H1 (cell line): ENCODE measurements around the gene GNAQ. TPM values are rescaled to one million over a fixed set of nuclear protein-coding genes. Genes with fewer than 3 reads are reported as not detected.

Experiments
- CTCF ChIA-PET: fragments of 300-600 bp; sonication (Branson Sonifier 250); formaldehyde crosslinking; loops from one replicate; lab custom pipeline; 2021; ENCODE audit not compliant: partially characterized antibody; lab: Charles Lee
- POLR2A ChIA-PET: fragments of 300-600 bp; sonication (Branson Sonifier 250); formaldehyde crosslinking; loops from one replicate; lab custom pipeline; 2021; ENCODE audit warnings: inconsistent platforms; ENCODE audit not compliant: partially characterized antibody; lab: Charles Lee
- DNase-seq, 2 experiments: peaks; one replicate each; pipeline versions ENCODE4 v3.0.0 to v3.0.0-alpha.2; 2010 to 2022; ENCODE audit warnings: low spot score in 2 of 2, low read depth in 1 of 2, mixed read lengths in 1 of 2
- FAIRE-seq: peaks from 2 replicates; lab custom pipeline; 2011; peaks lifted over from hg19 to GRCh38; lab: Jason Lieb, UNC
- H2AFZ ChIP-seq: 2 replicates; pipeline ENCODE4 v1.8.1; 2012; ENCODE audit warnings: low read length, inconsistent platforms
- H2AK5ac ChIP-seq: 2 replicates; pipeline ENCODE4 v1.6.1; 2013; ENCODE audit warnings: low read depth, low read length
- H2BK120ac ChIP-seq: replicated peaks from 2 replicates; pipeline ENCODE3; 2013; ENCODE audit warnings: low read depth, low read length, inconsistent platforms
- H2BK12ac ChIP-seq: 2 replicates; pipeline ENCODE4 v1.6.1; 2013; ENCODE audit warnings: low read depth, low read length
- H2BK15ac ChIP-seq: 2 replicates; pipeline ENCODE4 v1.6.1; 2013; ENCODE audit warnings: low read length
- H2BK20ac ChIP-seq: 2 replicates; pipeline ENCODE4 v1.6.1; 2013; ENCODE audit warnings: low read length
- H2BK5ac ChIP-seq: 2 replicates; pipeline ENCODE4 v1.6.1; 2013; ENCODE audit warnings: low read depth, low read length
- H3K14ac ChIP-seq: 2 replicates; pipeline ENCODE4 v1.6.1; 2013; ENCODE audit warnings: inconsistent platforms; ENCODE audit not compliant: insufficient read length
- H3K18ac ChIP-seq: 2 replicates; pipeline ENCODE4 v1.6.1; 2013; ENCODE audit warnings: low read length; ENCODE audit errors: extremely low read depth
- H3K23ac ChIP-seq: 2 replicates; pipeline ENCODE4 v1.6.1; 2013; ENCODE audit warnings: inconsistent platforms; ENCODE audit not compliant: insufficient read length
- H3K23me2 ChIP-seq: 2 replicates; pipeline ENCODE4 v1.6.1; 2013; ENCODE audit warnings: low read depth, low read length
- H3K27ac ChIP-seq: 2 replicates; pipeline ENCODE4 v1.6.1; 2011; ENCODE audit warnings: low read depth, low read length, inconsistent platforms
- H3K27me3 ChIP-seq, 4 experiments: replicated peaks in 1 of 4; 1 replicate in 1 of 4; 2 replicates in 3 of 4; pipeline versions ENCODE4 v1.6.1 to v1.8.1; 2011 to 2013; ENCODE audit warnings: low read length in 3 of 4, mild to moderate bottlenecking in 3 of 4, inconsistent platforms in 2 of 4, mixed read lengths in 2 of 4, moderate library complexity in 1 of 4; ENCODE audit not compliant: control insufficient read depth in 3 of 4, insufficient read depth in 3 of 4; ENCODE audit errors: extremely low read depth in 1 of 4
- H3K36me3 ChIP-seq, 4 experiments: 2 replicates each; pipeline versions ENCODE4 v1.6.1 to v1.8.1; 2011 to 2013; ENCODE audit warnings: mild to moderate bottlenecking in 4 of 4, low read length in 3 of 4, moderate library complexity in 2 of 4, control low read depth in 1 of 4, inconsistent platforms in 1 of 4; ENCODE audit not compliant: insufficient read depth in 4 of 4, control insufficient read depth in 2 of 4
- H3K4ac ChIP-seq: replicated peaks from 2 replicates; pipeline ENCODE3; 2013; ENCODE audit warnings: low read length, low read depth, mixed read lengths, inconsistent platforms; ENCODE audit not compliant: insufficient read length
- H3K4me1 ChIP-seq, 4 experiments: replicated peaks in 1 of 4; 1 replicate in 1 of 4; 2 replicates in 3 of 4; pipeline versions ENCODE4 v1.6.1 to v1.8.1; 2011 to 2013; ENCODE audit warnings: low read length in 3 of 4, inconsistent platforms in 2 of 4, mixed read lengths in 1 of 4; ENCODE audit not compliant: insufficient read depth in 4 of 4, control insufficient read depth in 3 of 4
- H3K4me2 ChIP-seq, 2 experiments: 2 replicates each; pipeline versions ENCODE4 v1.6.1 to v1.8.1; 2011 to 2013; ENCODE audit warnings: low read depth in 2 of 2, low read length in 2 of 2, control low read depth in 1 of 2, inconsistent platforms in 1 of 2, mild to moderate bottlenecking in 1 of 2; ENCODE audit not compliant: insufficient read depth in 1 of 2
- H3K4me3 ChIP-seq, 4 experiments: fragments of 200-600, 300-600 bp in 1 of 4; sonication (generic), shearing (Covaris generic), sonication (Bioruptor Twin) in 1 of 4; 2 replicates each; pipeline versions ENCODE4 v1.5.1 to v1.8.1; 2011 to 2016; ENCODE audit warnings: low read length in 4 of 4, low read depth in 3 of 4, control low read depth in 2 of 4, inconsistent platforms in 2 of 4, mild to moderate bottlenecking in 2 of 4, mixed read lengths in 1 of 4, moderate library complexity in 1 of 4; ENCODE audit not compliant: insufficient read depth in 2 of 4; ENCODE audit errors: extremely low read depth in 1 of 4
- H3K56ac ChIP-seq: replicated peaks from 2 replicates; pipeline ENCODE3; 2013; ENCODE audit warnings: low read depth, mild to moderate bottlenecking, mixed read lengths, low read length, inconsistent platforms; ENCODE audit not compliant: insufficient read length
- H3K79me1 ChIP-seq: 2 replicates; pipeline ENCODE4 v1.6.1; 2013; ENCODE audit warnings: low read depth, low read length, control low read depth
- H3K79me2 ChIP-seq, 2 experiments: 2 replicates each; pipeline versions ENCODE4 v1.6.1 to v1.8.1; 2012 to 2013; ENCODE audit warnings: low read length in 2 of 2, mild to moderate bottlenecking in 2 of 2, inconsistent platforms in 1 of 2; ENCODE audit not compliant: insufficient read depth in 2 of 2, control insufficient read depth in 1 of 2
- H3K9ac ChIP-seq, 4 experiments: replicated peaks in 1 of 4; 1 replicate in 1 of 4; 2 replicates in 3 of 4; pipeline versions ENCODE4 v1.6.1 to v1.8.1; 2011 to 2013; ENCODE audit warnings: low read depth in 3 of 4, low read length in 3 of 4, control low read depth in 2 of 4, mild to moderate bottlenecking in 2 of 4, moderate library complexity in 2 of 4, inconsistent platforms in 1 of 4; ENCODE audit errors: extremely low read depth in 1 of 4
- H3K9me3 ChIP-seq, 2 experiments: 2 replicates each; pipeline versions ENCODE4 v1.6.1 to v1.8.1; 2012 to 2013; ENCODE audit warnings: mild to moderate bottlenecking in 2 of 2, moderate library complexity in 2 of 2, control low read depth in 1 of 2, inconsistent platforms in 1 of 2, low read depth in 1 of 2, low read length in 1 of 2, mixed read lengths in 1 of 2; ENCODE audit not compliant: insufficient read depth in 2 of 2
- H4K20me1 ChIP-seq, 2 experiments: replicated peaks in 1 of 2; 2 replicates each; pipeline versions ENCODE3 to v1.8.1; 2011 to 2013; ENCODE audit warnings: inconsistent platforms in 2 of 2, low read length in 2 of 2, mild to moderate bottlenecking in 1 of 2; ENCODE audit not compliant: insufficient read depth in 2 of 2, control insufficient read depth in 1 of 2
- H4K5ac ChIP-seq: 2 replicates; pipeline ENCODE4 v1.6.1; 2013; ENCODE audit warnings: low read length, low read depth, mixed read lengths, inconsistent platforms; ENCODE audit not compliant: insufficient read length
- H4K8ac ChIP-seq: 2 replicates; pipeline ENCODE4 v1.8.0; 2013; ENCODE audit warnings: mild to moderate bottlenecking, moderate library complexity, low read length, inconsistent platforms; ENCODE audit not compliant: insufficient read depth; ENCODE audit errors: extremely low read depth
- H4K91ac ChIP-seq: replicated peaks from 2 replicates; pipeline ENCODE3; 2013; ENCODE audit warnings: low read length, mixed read lengths, inconsistent platforms; ENCODE audit not compliant: insufficient read length
- ASH2L ChIP-seq: fragments of 200-600, 300-600 bp; sonication (generic); IDR thresholded peaks from one replicate; pipeline ENCODE4 v1.7.1; 2017; ENCODE audit warnings: low read length
- BACH1 ChIP-seq: IDR thresholded peaks from 2 replicates; pipeline ENCODE4 v1.6.1; 2012; ENCODE audit warnings: low read length, improper control_type of control experiment
- BCL11A ChIP-seq, 2 experiments: IDR thresholded peaks; one replicate each; pipeline ENCODE4 v1.6.1; 2011; ENCODE audit warnings: low read depth in 2 of 2, low read length in 2 of 2, mild to moderate bottlenecking in 2 of 2
- KDM5A ChIP-seq: fragments of 200-600 bp; IDR thresholded peaks from 2 replicates; pipeline ENCODE4 v1.7.1; 2012; ENCODE audit warnings: mild to moderate bottlenecking, low read length, inconsistent platforms, mixed read lengths
- NRF1 ChIP-seq: IDR thresholded peaks from 2 replicates; pipeline ENCODE4 v1.6.1; 2011; ENCODE audit warnings: mild to moderate bottlenecking, low read depth, low read length, improper control_type of control experiment
- RBBP5 ChIP-seq: IDR thresholded peaks from 2 replicates; pipeline ENCODE4 v1.7.1; 2012; ENCODE audit warnings: low read depth, mild to moderate bottlenecking, inconsistent platforms, low read length, moderate library complexity, borderline replicate concordance
- SIN3A ChIP-seq, 2 experiments: IDR thresholded peaks in 1 of 2; conservative IDR thresholded peaks in 1 of 2; 2 replicates each; pipeline ENCODE4 v1.6.1; 2011 to 2012; ENCODE audit warnings: low read length in 2 of 2, improper control_type of control experiment in 1 of 2, low read depth in 1 of 2, mild to moderate bottlenecking in 1 of 2
- YY1 ChIP-seq: IDR thresholded peaks from 2 replicates; pipeline ENCODE4 v1.6.1; 2011; ENCODE audit warnings: low read depth, mild to moderate bottlenecking, low read length
- ZNF274 ChIP-seq: IDR thresholded peaks from 2 replicates; pipeline ENCODE4 v1.7.0; 2012; ENCODE audit warnings: low read length, borderline replicate concordance; ENCODE audit errors: extremely low read depth
- WGBS, 2 experiments: shearing (Covaris generic) in 1 of 2; methylation state at CpG; one replicate each; pipeline versions ENCODE4 v1.1.6 to v1.1.7; 2013 to 2015; ENCODE audit warnings: low lambda C conversion rate in 2 of 2, mixed read lengths in 2 of 2, inconsistent platforms in 1 of 2, low coverage in 1 of 2, missing lambda C conversion rate in 1 of 2; ENCODE audit not compliant: insufficient replicate concordance in 2 of 2, insufficient coverage in 1 of 2, insufficient read length in 1 of 2; ENCODE audit errors: extremely low coverage in 1 of 2, missing lambda C conversion rate in 1 of 2; 5-methylcytosine and 5-hydroxymethylcytosine counted together
- polyA plus RNA-seq, 7 experiments: library from polyadenylated mRNA; depleted of rRNA in 3 of 7; stranded (reverse) in 5 of 7; unstranded in 2 of 7; fragments of >200 nt in 5 of 7; fragments of 200-250 nt in 2 of 7; gene quantifications; 1 replicate in 5 of 7; 2 replicates in 1 of 7; 4 replicates in 1 of 7; pipeline versions ENCODE4 v1.2.1 to v1.2.3, GENCODE V29; 2011 to 2013; ENCODE audit warnings: missing spikeins in 2 of 7, mixed read lengths in 2 of 7
- total RNA-seq: library from RNA; stranded (reverse); fragmentation: NEBNext Ultra II Directional; extraction: Animal tissue kit (Norgen Biotek cat#: 25700); gene quantifications from 2 replicates; pipeline ENCODE4 v1.2.1, GENCODE V29; 2021
- TF ChIP-seq, protein P1 (sequence below): IDR thresholded peaks from 2 replicates; pipeline ENCODE4 v1.6.1; 2012; ENCODE audit warnings: inconsistent platforms

The GNAQ gene
- total and polyA plus RNA-seq, 2 of the 8 experiments (the other 6 are each of a cell fraction or from before 2014, with no cell fraction given): 22.8 to 63.8 TPM

GRCh38 chr9:77838986-77839385 is 192.6 kb downstream of the GNAQ start:
- no peak for TF ChIP-seq BCL11A (IDR thresholded peaks at IDR 0.05; ENCODE audit: low read depth in 2 of 2, low read length in 2 of 2)
- TF ChIP-seq RBBP5: no peak
- no peak for TF ChIP-seq ASH2L
- no peak for TF ChIP-seq YY1
- TF ChIP-seq BACH1: no peak
- TF ChIP-seq SIN3A (conservative IDR thresholded peaks at IDR 0.05 in 1 of 2, IDR thresholded peaks at IDR 0.05 in 1 of 2; ENCODE audit: low read depth in 1 of 2, low read length in 2 of 2): no peak
- TF ChIP-seq, protein P1, sequence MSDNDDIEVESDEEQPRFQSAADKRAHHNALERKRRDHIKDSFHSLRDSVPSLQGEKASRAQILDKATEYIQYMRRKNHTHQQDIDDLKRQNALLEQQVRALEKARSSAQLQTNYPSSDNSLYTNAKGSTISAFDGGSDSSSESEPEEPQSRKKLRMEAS: no peak
- TF ChIP-seq NRF1: no peak
- TF ChIP-seq KDM5A: no peak
- no peak for TF ChIP-seq ZNF274
- Histone ChIP-seq H3K23me2 (no peaks in the 10 kb centered on the region), H3K14ac (no peak overlapping the region), H3K4me3 (no peak overlapping the region), H3K9ac (no peak overlapping the region), H3K56ac (no peak overlapping the region), H2BK120ac (no peak overlapping the region), H2AFZ (no peak overlapping the region), H3K27ac (no peak overlapping the region), H3K4ac (no peak overlapping the region), H3K27me3 (no peaks in the 10 kb centered on the region), H4K5ac (no peak overlapping the region), H4K8ac (no peak overlapping the region), H2BK15ac (no peak overlapping the region), H3K36me3 (no peaks in the 10 kb centered on the region), H3K23ac (no peak overlapping the region), H2BK12ac (no peak overlapping the region), H2BK5ac (no peak overlapping the region), H4K20me1 (no peaks in the 10 kb centered on the region), H3K18ac (no peak overlapping the region), H2AK5ac (no peak overlapping the region), H3K9me3 (no peaks in the 10 kb centered on the region), H3K4me1 (no peaks in the 10 kb centered on the region), H3K79me2 (no peaks in the 10 kb centered on the region), H3K4me2 (no peak overlapping the region), H2BK20ac (no peak overlapping the region), H4K91ac (no peak overlapping the region), H3K79me1 (no peaks in the 10 kb centered on the region; the same call in 1 of the 2 replicates)
- DNase-seq (no peak), FAIRE-seq (no peak)
- ChIA-PET CTCF (interaction anchor here (0.9 to 1.3 kb wide), 2 partner anchors 178 to 276 kb away, joined by 3 read pairs; no protein-coding TSS in a partner anchor), POLR2A (no interaction called here)
- WGBS, 2 experiments: 100% methylated on average over 1 of the region's 1 CpG; no CpG with 5 or more reads in 1 of the 2 experiments
